Astrocyte (in vitro differentiated cells and primary cell): ENCODE results near the gene ONECUT3.

Experiments used
- EZH2 ChIP-seq: IDR thresholded peaks from 2 replicates; pipeline ENCODE4 v1.6.1; 2012; ENCODE audit warnings: mild to moderate bottlenecking, low read length, inconsistent platforms; ENCODE audit not compliant: insufficient read depth
- TF ChIP-seq, protein P1 (sequence below): IDR thresholded peaks from 2 replicates; pipeline ENCODE4 v1.5.1; 2011; ENCODE audit warnings: low read depth, mild to moderate bottlenecking, inconsistent platforms, low read length, moderate library complexity; ENCODE audit not compliant: insufficient read depth

- TF ChIP-seq, protein P1, sequence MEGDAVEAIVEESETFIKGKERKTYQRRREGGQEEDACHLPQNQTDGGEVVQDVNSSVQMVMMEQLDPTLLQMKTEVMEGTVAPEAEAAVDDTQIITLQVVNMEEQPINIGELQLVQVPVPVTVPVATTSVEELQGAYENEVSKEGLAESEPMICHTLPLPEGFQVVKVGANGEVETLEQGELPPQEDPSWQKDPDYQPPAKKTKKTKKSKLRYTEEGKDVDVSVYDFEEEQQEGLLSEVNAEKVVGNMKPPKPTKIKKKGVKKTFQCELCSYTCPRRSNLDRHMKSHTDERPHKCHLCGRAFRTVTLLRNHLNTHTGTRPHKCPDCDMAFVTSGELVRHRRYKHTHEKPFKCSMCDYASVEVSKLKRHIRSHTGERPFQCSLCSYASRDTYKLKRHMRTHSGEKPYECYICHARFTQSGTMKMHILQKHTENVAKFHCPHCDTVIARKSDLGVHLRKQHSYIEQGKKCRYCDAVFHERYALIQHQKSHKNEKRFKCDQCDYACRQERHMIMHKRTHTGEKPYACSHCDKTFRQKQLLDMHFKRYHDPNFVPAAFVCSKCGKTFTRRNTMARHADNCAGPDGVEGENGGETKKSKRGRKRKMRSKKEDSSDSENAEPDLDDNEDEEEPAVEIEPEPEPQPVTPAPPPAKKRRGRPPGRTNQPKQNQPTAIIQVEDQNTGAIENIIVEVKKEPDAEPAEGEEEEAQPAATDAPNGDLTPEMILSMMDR = no peak
- no peak for TF ChIP-seq EZH2
These were observed 15.8 kb downstream of the ONECUT3 start for GRCh38 chr19:1768918-1769644.
